ENCODE data around the gene OR9Q1.

- TF ChIP-seq REST (IDR thresholded peaks at IDR 0.05), result no peak
- TF ChIP-seq, protein P1, sequence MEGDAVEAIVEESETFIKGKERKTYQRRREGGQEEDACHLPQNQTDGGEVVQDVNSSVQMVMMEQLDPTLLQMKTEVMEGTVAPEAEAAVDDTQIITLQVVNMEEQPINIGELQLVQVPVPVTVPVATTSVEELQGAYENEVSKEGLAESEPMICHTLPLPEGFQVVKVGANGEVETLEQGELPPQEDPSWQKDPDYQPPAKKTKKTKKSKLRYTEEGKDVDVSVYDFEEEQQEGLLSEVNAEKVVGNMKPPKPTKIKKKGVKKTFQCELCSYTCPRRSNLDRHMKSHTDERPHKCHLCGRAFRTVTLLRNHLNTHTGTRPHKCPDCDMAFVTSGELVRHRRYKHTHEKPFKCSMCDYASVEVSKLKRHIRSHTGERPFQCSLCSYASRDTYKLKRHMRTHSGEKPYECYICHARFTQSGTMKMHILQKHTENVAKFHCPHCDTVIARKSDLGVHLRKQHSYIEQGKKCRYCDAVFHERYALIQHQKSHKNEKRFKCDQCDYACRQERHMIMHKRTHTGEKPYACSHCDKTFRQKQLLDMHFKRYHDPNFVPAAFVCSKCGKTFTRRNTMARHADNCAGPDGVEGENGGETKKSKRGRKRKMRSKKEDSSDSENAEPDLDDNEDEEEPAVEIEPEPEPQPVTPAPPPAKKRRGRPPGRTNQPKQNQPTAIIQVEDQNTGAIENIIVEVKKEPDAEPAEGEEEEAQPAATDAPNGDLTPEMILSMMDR (IDR thresholded peaks at IDR 0.05; ENCODE audit: low read depth, low read length, missing input control), result no peak
Observed at GRCh38 chr11:58195939-58196338, 172.3 kb downstream of the OR9Q1 start.
